Left lung (tissue), 10 donors: ENCODE measurements around the gene DHRSX. TPM values are rescaled to one million over a fixed set of nuclear protein-coding genes. Genes with fewer than 3 reads are reported as not detected.

Experiments used
- ATAC-seq: fragments of 200-7000 bp; cut with Tn5 transposase; one replicate; pipeline ENCODE4 v1.9.1; 2020; ENCODE audit warnings: moderate library complexity
- DNase-seq, 4 donors: peaks; one replicate each; pipeline ENCODE4 v3.0.0-alpha.2; 2013 to 2020
- H3K27ac ChIP-seq, 2 donors: fragments of 200-600 bp; sonication (generic) in 1 of 2; one replicate each; pipeline versions ENCODE4 v1.5.0 to v1.8.0; 2020 to 2021
- H3K27me3 ChIP-seq, 2 donors: fragments of 200-600 bp; sonication (generic) in 1 of 2; one replicate each; pipeline versions ENCODE4 v1.5.0 to v1.8.0; 2020 to 2021
- H3K36me3 ChIP-seq, 2 donors: fragments of 200-600 bp; sonication (generic) in 1 of 2; one replicate each; pipeline versions ENCODE4 v1.5.0 to v1.8.0; 2020 to 2021
- H3K4me1 ChIP-seq, 2 donors: fragments of 200-600 bp; one replicate each; pipeline ENCODE4 v1.8.0; 2021
- H3K4me3 ChIP-seq, 2 donors: fragments of 200-600 bp; sonication (generic) in 1 of 2; one replicate each; pipeline versions ENCODE4 v1.5.0 to v1.8.0; 2020 to 2021; ENCODE audit warnings: mild to moderate bottlenecking in 1 of 2
- H3K9me3 ChIP-seq, 2 donors: fragments of 200-600 bp; sonication (generic) in 1 of 2; one replicate each; pipeline versions ENCODE4 v1.5.0 to v1.8.0; 2020 to 2021
- intact Hi-C, 2 donors: fragments of 100-400 bp; cut with DNase I; formaldehyde crosslinking; loops; one replicate each; pipeline versions ENCODE4 v1.11.2 to v1.14.2; 2022
- polyA plus RNA-seq, 6 donors: library from polyadenylated mRNA; unstranded; fragments of 120-200 nt; gene quantifications; one replicate each; pipeline ENCODE4 v1.2.1, GENCODE V29; 2013; ENCODE audit not compliant: insufficient read length in 6 of 6
- total RNA-seq, 2 donors: library from RNA; stranded (reverse); fragmentation: NEBNext Ultra II Directional; extraction: Animal tissue kit (Norgen Biotek cat#: 25700); gene quantifications; one replicate each; pipeline ENCODE4 v1.2.1, GENCODE V29; 2021
- TF ChIP-seq, protein P1 (sequence below), 2 donors: fragments of 200-600 bp; sonication (generic) in 1 of 2; IDR thresholded peaks; one replicate each; pipeline versions ENCODE4 v1.5.0 to v1.8.0; 2021; ENCODE audit warnings: antibody characterized with exemption in 2 of 2
- donor health status: DM: no; HTN: yes; CAD: no.
- donor health status: DM: no; HTN: no; CAD: no.

Gene DHRSX
- total and polyA plus RNA-seq, 8 donors, result 20.2 to 31.5 (median 26.8) TPM

DNA sequence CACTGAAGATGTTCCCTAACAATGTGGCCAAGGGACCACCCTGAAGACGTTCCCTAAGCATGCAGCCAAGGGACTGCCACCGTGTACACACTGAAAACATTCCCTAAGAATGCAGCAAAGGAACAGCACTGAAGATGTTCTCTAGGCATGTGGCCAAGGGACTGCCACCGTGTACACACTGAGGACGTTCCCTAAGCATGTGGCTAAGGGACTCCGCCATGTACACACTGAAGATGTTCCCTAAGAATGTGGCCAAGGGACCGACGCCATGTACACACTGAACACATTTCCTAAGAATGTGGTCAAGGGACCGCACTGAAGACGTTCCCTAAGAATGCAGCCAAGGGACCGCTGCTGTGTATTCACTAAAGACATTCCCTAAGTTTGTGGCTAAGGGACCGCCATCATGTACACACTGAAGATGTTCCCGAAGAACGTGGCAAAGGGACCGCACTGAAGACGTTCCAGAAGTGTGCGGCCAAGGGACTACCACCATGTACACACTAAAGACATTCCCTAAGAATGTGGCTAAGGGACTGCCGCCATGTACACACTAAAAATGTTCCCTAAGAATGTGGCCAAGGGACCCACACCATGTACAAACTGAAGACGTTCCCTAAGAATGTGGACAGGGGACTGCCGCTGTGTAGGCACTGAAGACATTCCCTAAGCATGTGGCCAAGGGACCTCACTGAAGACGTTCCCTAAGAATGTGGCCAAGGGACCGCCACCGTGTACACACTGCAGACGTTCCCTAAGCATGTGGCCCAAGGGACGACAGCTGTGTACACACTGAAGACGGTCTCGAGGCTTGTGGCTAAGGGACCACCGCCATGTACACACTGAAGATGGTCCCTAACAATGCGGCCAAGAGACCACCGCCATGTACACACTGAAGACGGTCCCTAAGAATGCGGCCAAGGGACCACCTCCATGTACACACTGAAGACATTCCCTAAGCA, 54.8 kb downstream of the DHRSX start:
- H3K27ac ChIP-seq, result no peak overlapping the region
- intact Hi-C loops, result no loop called here
- H3K36me3 ChIP-seq, result peaks cover 0 to 3% of the 10 kb centered on the region in 2 donors
- no peaks in the 10 kb centered on the region for H3K4me1 ChIP-seq
- TF ChIP-seq, protein P1, sequence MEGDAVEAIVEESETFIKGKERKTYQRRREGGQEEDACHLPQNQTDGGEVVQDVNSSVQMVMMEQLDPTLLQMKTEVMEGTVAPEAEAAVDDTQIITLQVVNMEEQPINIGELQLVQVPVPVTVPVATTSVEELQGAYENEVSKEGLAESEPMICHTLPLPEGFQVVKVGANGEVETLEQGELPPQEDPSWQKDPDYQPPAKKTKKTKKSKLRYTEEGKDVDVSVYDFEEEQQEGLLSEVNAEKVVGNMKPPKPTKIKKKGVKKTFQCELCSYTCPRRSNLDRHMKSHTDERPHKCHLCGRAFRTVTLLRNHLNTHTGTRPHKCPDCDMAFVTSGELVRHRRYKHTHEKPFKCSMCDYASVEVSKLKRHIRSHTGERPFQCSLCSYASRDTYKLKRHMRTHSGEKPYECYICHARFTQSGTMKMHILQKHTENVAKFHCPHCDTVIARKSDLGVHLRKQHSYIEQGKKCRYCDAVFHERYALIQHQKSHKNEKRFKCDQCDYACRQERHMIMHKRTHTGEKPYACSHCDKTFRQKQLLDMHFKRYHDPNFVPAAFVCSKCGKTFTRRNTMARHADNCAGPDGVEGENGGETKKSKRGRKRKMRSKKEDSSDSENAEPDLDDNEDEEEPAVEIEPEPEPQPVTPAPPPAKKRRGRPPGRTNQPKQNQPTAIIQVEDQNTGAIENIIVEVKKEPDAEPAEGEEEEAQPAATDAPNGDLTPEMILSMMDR (IDR thresholded peaks at IDR 0.05), result no peak
- DNase-seq (no peak), ATAC-seq (no peak)
- H3K9me3 ChIP-seq, result peaks cover 0 to 5% of the 10 kb centered on the region in 2 donors
- H3K4me3 ChIP-seq, result no peak overlapping the region
- no peaks in the 10 kb centered on the region for H3K27me3 ChIP-seq

- Histone ChIP-seq H3K27ac (no peak overlapping the region), H3K9me3 (peaks cover 0 to 4% of the 10 kb centered on the region in 2 donors), H3K4me1 (no peaks in the 10 kb centered on the region), H3K36me3 (peaks cover 0 to 21% of the 10 kb centered on the region in 2 donors), H3K4me3 (no peak overlapping the region), H3K27me3 (no peaks in the 10 kb centered on the region)
- TF ChIP-seq, protein P1 (IDR thresholded peaks at IDR 0.05), result no peak
- DNase-seq, result no peak
- ATAC-seq, result no peak
- intact Hi-C loops, result no loop called here
Measured at GRCh38 chrX:2442694-2443093, 58.1 kb downstream of the DHRSX start.

DNA sequence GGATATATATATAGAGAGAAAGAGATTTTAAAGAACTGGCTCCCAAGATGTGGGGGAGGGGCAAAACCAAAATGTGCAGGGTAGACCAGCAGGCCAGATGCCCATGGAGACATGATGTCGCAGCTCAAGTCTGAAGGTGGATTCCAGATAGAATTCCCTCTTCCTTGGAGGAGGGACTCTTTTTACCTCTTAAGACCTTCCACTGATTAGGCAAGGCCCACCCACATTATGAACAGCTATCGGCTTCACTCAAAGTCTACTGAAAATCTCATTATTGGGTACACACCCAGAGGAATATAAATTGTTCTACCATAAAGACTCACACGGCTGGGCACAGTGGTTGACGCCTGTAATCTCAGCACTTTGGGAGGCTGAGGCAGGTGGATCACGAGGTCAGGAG, 59.3 kb downstream of the DHRSX start:
- intact Hi-C loops, result no loop called here
- H3K4me1 ChIP-seq, result no peaks in the 10 kb centered on the region
- no peak overlapping the region for H3K4me3 ChIP-seq
- H3K27me3 ChIP-seq, result no peaks in the 10 kb centered on the region
- H3K36me3 ChIP-seq, result peaks cover 0 to 21% of the 10 kb centered on the region in 2 donors
- ATAC-seq (no peak), DNase-seq (no peak)
- TF ChIP-seq, protein P1 (IDR thresholded peaks at IDR 0.05), result no peak
- H3K9me3 ChIP-seq, result no peaks in the 10 kb centered on the region
- H3K27ac ChIP-seq, result no peak overlapping the region

- DNase-seq (no peak), ATAC-seq (no peak)
- Histone ChIP-seq H3K9me3 (no peaks in the 10 kb centered on the region), H3K27me3 (no peaks in the 10 kb centered on the region), H3K27ac (no peak overlapping the region), H3K4me1 (no peaks in the 10 kb centered on the region), H3K4me3 (no peak overlapping the region), H3K36me3 (peaks cover 0 to 21% of the 10 kb centered on the region in 2 donors)
- TF ChIP-seq, protein P1 (IDR thresholded peaks at IDR 0.05), result no peak
- intact Hi-C loops, result no loop called here
Measured at GRCh38 chrX:2439613-2440012, 61.2 kb downstream of the DHRSX start.

GRCh38 chrX:2435465-2435864, 65.3 kb downstream of the DHRSX start:
- H3K36me3 ChIP-seq, result peaks cover 0 to 27% of the 10 kb centered on the region in 2 donors

More at GRCh38 chrX:2435465-2435864, 65.3 kb downstream of the DHRSX start:
- peaks cover 0 to 2% of the 10 kb centered on the region in 2 donors for H3K4me1 ChIP-seq
- TF ChIP-seq, protein P1 (IDR thresholded peaks at IDR 0.05), result no peak
- DNase-seq (no peak), ATAC-seq (no peak)
- no peak overlapping the region for H3K27ac ChIP-seq
- H3K9me3 ChIP-seq, result no peaks in the 10 kb centered on the region
- no peak overlapping the region for H3K4me3 ChIP-seq
- intact Hi-C loops, result no loop called here
- no peaks in the 10 kb centered on the region for H3K27me3 ChIP-seq
